Measurements from ENCODE around the gene DEXI.

DNA sequence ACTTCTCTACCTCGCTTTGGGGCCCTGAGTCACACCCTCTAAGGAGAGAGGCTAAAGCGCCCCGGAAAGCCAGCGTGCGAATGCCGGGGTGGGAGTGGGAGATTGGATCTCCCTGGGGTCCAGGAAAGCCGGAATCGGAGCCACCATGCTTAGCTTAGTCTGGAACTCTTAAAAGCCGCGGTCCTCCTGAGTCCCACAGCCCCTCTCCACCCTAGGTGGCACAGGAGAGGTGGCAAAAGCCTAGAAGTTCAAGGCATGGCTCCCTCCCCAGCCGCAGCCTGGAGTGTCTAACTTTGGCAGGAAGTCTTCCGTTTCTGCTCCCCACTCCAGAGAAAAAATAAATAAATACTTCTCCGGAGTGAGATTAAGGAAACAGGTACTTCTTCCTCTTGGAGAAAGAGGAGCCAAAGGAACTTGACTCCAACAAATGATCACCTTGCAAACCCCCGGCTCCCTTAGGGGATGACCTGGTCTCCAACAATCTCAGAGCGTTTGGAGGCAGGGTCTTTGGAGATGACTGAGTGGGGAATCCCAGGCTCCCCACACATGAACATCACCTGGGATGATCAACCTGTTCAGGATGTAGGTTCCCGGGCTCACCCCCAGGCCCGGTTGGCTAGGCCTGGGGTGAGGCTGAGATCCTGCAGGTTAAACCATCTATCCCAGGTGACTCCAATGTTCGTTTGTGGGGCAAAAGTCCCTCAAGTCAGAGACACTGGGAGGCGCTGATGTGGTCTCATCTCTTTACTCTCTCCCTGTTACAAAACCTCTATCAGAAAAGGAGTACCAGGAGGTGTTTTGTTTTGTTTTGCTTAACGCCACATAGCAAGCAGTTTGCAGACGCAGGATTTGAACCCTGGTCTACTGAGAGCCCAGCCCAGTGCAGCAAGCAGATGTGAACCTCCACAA, 62.3 kb downstream of the DEXI start:
- TF ChIP-seq EP300 (IDR thresholded peaks at IDR 0.05; ENCODE audit: low read depth): no peak
- TF ChIP-seq POLR2A (IDR thresholded peaks at IDR 0.05): no peak
- TF ChIP-seq, protein P1, sequence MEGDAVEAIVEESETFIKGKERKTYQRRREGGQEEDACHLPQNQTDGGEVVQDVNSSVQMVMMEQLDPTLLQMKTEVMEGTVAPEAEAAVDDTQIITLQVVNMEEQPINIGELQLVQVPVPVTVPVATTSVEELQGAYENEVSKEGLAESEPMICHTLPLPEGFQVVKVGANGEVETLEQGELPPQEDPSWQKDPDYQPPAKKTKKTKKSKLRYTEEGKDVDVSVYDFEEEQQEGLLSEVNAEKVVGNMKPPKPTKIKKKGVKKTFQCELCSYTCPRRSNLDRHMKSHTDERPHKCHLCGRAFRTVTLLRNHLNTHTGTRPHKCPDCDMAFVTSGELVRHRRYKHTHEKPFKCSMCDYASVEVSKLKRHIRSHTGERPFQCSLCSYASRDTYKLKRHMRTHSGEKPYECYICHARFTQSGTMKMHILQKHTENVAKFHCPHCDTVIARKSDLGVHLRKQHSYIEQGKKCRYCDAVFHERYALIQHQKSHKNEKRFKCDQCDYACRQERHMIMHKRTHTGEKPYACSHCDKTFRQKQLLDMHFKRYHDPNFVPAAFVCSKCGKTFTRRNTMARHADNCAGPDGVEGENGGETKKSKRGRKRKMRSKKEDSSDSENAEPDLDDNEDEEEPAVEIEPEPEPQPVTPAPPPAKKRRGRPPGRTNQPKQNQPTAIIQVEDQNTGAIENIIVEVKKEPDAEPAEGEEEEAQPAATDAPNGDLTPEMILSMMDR (IDR thresholded peaks at IDR 0.05): no peak
